T-helper 22 cell (primary cell): ENCODE results near the gene LSM12.
"Not testable (repeated sequence)": the region's sequence is repeated elsewhere in the genome, so short reads cannot be mapped to it uniquely, and the experiment has no call there.

Source experiments
- DNase-seq: peaks from one replicate; pipeline ENCODE4 v3.0.0-alpha.2; 2020; ENCODE audit warnings: low read depth

The LSM12 gene

DNA sequence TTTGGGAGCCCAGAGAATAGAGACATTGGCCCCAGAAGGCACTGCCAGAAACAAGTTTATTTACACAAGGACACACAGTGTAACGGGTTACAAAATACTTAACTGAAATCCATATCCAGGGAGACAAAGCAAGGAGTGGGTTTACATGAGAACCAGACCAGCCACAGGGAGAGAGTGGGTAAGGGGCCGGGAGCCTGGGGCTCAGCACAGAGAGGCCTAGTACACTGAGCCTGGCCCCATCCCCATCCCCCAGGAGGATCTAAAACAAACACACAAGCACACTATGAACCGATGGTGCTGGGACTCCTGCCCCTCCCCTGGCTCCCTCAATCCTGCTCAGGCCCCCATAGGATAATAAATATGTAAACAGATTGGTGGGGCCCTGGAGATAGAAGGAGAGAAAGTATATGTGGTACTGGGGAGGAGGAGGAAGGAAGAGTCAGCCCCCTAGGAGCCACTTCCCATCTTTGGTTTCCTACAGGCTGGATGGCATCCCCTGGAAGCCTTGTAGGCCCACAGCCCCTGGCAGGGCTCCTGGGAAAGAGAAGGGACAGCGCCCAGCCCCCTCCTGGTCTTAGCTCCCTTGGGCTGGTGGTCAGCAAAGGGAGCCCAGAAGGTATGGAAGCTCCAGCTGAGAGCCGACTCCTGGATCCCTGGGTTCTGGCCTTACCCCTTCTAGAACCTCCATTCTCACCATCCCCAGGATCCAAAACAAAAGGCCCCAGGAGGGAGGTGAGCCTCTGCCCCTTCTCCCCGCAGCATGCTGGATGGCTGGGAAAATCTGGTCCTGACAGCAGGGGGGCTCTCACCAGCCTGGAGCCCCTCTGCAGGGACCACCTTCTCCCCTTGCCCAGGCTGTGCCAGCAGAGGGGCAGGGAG is 10.5 kb upstream of the LSM12 start:
- DNase-seq: no peak

DNA sequence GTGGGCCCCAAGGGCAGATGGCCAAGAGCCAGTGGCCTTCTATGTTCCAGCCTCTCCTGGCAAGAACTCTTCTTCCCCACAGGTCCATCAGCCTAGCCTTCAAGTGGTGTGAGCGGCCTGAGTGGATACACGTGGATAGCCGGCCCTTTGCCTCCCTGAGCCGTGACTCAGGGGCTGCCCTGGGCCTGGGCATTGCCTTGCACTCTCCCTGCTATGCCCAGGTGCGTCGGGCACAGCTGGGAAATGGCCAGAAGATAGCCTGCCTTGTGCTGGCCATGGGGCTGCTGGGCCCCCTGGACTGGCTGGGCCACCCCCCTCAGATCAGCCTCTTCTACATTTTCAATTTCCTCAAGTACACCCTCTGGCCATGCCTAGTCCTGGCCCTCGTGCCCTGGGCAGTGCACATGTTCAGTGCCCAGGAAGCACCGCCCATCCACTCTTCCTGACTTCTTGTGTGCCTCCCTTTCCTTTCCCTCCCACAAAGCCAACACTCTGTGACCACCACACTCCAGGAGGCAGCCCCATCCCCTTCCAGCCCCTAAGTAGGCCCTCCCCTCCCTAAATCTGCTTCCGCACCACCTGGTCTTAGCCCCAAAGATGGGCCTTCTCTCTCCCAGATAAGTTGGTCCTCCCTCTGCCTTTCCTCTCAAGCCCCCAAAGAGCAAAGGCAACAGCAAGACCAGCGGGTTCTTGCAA is 9.3 kb upstream of the LSM12 start:
- no peak for DNase-seq

DNA sequence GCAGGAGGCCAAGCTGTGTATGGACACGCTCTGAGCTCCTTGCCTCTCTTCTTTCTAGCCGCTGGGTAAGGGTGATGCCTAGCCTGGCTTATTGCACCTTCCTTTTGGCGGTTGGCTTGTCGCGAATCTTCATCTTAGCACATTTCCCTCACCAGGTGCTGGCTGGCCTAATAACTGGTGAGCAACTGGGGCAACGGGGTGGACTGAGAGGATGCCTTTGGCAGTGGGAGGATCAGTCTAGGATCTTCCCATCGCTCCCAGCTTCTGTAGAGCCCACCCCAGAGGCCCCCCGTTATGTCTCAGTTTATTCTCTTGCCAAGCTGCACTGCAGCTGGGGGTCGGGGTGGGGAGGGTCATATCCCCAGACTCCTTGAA is 8.4 kb upstream of the LSM12 start:
- DNase-seq: no peak

DNA sequence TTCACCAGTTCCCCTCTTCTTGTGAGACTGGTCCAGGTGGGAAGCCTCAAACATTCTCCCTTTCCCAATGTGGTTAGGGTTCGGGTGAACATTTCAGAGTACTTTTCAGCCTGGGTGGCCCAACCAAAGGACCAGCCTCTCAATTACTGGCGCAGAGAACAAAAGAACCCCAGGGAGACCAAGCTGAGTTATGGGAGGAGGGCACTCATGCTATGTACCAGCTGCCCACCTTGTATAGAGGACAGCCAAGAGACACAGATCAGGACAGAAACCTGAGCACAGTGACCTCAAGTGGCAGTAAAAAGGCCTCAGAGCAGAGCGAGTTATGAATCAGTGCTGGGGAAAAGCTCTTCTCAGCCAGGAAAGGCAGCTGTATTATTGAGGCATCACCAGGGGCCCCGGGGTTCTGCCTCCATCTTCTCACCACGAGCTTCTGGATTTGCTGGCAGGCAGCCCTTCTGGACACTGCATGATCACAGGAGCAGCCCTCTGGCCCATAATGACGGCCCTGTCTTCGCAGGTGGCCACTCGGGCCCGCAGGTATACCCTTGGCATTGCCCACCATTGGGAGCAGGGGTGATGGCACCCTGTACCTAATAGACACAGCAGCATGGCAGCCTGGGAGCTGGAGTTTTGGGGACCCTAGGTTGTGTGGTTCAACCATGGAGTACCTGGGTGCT is 7.9 kb upstream of the LSM12 start:
- no peak for DNase-seq

DNA sequence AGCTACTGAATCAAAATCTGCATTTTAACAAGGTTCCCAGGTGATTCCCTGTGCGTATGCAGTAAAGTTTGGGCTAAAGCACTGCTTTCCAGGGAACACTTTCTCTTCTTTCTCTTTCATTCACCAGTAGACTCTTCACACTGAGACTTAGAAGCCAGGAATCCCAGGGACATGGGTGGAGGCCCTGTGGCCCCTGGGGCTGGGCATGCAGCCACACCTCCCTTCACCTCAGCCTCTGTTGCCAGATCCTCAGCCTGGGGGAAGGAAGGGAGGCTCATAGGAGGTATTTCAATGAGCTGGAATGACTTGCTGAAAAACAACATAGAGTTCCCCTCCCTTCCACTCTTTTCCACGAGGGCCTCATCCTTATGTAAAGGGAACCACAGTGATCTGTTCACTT is 5.3 kb upstream of the LSM12 start:
- no peak for DNase-seq

GRCh38 chr17:44071198-44071520 is 4.7 kb upstream of the LSM12 start:
- DNase-seq: no peak

DNA sequence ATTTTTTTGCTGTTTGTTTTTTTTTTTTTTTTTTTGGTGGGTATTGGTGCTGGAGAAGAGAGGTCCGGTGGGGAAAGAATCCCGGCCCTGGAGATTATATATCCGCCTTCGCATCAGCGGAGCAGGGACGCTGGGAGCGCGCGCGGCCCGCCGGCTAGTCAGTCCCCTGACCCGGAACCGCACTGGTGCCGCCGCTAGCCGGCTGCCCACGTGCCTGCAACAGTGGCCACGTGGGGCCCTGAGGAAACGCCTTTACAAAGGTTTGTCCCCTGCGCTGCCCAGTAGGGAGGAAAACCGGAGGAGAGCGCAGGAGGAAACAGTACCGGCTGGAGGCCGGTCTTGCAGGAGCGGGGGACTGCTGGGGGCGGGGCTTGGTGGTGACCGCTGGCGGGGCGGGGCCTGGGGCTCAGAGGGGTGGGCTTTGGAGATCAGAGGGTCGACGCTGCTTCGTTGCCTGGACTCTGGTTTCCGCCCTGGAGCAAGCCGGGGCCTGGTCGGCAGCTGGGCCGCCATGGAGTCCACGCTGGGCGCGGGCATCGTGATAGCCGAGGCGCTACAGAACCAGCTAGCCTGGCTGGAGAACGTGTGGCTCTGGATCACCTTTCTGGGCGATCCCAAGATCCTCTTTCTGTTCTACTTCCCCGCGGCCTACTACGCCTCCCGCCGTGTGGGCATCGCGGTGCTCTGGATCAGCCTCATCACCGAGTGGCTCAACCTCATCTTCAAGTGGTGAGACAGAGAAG is 4.2 kb upstream of the LSM12 start, which contains the start of gene G6PC3:
TSS of gene G6PC3 (plus strand) at position 281 of the 743 bp plus-strand sequence. CDS start at position 512, 231 bp downstream.
- DNase-seq: peak; percentile 69

GRCh38 chr17:44069974-44070454 is 3.5 kb upstream of the LSM12 start:
- no peak for DNase-seq

- no peak for DNase-seq
These were observed 1.1 kb upstream of the LSM12 start for GRCh38 chr17:44067545-44067940.

DNA sequence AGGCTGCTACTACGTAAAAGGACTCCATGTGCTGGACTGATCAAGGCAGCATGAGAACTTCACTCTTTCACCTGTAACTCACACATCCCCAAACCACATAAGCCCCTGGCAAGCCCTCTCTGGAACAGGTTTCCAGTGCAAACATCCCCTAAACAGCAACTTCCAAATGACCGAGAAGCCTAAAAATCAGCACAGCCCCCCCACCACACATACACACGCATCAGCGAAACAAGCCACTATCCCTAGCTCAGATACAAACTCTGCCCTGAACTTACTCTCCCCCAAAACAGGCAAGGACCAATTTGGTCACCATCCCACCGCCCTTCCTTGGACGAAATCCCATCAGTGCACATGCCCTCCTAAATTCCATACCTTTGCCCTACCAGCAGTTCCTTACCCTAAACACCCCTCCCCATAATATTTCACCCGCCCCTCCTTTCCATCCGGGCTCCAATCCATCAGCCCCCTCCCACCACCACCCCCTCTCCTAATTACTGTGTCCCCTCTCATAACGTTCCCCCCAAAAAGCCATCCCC is 735 bp downstream of the LSM12 start:
- no peak for DNase-seq

- no peak for DNase-seq
These were observed 2.5 kb downstream of the LSM12 start for GRCh38 chr17:44063704-44064639.

GRCh38 chr17:44062871-44063270 is 3.6 kb downstream of the LSM12 start:
- DNase-seq: no peak

- DNase-seq: no peak
These were observed 5.0 kb downstream of the LSM12 start for GRCh38 chr17:44061446-44061845.

DNA sequence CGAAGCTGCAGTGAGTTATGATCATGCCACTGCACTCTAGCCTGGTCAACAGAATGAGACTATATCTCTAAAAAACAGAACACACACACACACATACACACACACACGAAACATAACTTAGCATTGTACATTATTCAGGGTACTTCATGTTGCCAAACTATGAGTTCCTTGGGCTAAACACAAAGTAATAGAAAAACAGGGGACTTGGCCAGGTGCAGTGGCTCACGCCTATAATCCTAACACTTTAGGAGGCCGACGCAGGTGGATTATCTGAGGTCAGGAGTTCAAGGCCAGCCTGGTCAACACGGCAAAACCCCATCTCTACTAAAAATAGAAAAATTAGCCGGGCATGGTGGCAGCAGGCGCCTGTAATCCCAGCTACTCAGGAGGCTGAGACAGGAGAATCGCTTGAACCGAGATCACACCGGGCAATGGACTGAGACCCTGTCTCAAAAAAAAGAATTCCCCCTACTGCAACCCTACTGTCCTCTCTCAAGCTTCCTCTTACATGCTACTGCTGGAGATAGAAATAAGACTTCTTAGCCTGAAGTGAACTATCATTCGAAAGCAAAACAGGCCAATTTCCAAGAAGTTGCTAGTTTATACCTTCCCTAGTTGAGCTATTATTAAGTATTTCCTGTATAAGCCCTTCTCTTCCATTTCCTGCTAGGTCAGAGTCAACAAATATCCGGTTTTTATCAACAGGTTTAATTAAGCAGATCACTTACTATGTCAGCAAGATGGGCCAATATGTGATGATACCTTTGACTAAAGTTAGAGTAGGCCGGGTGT is 7.2 kb downstream of the LSM12 start:
- DNase-seq: no peak

DNA sequence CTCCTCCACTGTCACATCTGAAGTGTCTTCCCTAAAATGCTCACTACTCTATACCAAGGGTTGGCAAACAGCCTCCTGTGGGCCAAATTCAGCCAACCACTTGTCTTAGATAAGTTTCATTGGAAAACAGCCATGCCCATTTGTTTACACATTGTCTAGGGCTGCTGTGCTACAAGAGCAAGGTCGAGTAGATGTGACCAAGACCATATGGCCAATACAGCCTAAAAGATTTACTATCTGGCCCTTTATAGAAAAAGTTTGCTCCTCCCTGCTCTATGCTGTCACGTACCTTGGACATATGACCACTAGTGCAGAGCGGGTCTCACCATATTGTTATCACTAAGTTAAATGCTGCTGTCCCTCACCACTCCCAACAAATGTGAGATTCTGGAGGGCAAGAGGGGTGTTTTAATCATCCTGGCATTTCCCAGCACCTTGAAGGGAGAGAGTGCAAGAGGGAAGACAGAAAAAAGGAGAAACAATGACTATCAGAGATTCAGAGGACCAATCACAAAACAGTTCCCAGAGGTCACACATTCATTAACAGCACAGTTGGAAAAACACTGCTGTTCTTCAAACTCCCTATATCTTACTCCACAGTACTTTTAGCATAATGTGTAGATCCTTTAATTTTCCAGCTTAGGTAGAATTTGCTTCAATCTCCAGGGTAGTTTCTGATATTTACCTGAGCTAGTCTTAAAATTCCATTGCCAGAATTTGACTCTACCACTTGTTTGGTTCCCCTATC is 13.2 kb downstream of the LSM12 start:
- DNase-seq: no peak

GRCh38 chr17:44049294-44050060 is 17.0 kb downstream of the LSM12 start:
- DNase-seq: no peak

DNA sequence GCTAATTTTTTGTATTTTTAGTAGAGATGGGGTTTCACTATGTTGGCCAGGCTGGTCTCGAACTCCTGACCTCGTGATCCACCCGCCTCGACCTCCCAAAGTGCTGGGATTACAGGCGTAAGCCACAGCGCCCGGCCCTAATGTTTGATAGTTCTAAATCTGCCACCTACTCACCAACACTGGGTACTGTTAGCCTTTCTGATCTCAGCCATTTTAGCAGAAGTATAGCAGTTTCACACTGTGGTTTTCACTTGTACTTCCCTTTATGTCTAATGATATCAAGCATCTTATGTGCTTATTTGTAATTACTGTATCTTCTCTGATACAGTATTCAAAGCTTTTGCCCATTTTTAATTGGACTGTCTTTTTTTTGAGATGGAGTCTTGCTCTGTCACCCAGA is 19.6 kb downstream of the LSM12 start:
- DNase-seq: not testable (repeated sequence)

- DNase-seq: no peak
These were observed 21.0 kb downstream of the LSM12 start for GRCh38 chr17:44045486-44045885.
